K562 (cell line): Measurements from ENCODE around the gene CD48. TPM values are rescaled to one million over a fixed set of nuclear protein-coding genes. Genes with fewer than 3 reads are reported as not detected.
A peak's percentile ranks its signal among the peaks of the same experiment; 100 is the strongest.

Source experiments
- ATAC-seq: fragments of 200-7000 bp; cut with Tn5 transposase; 3 replicates; pipeline ENCODE4 v1.9.1; 2020; ENCODE audit warnings: moderate library complexity
- BruUV-seq: library from RNA; stranded (reverse); fragments of 400-500 nt; replicated peaks from 2 replicates; lab custom pipeline; 2021; lab: Mats Ljungman, UMichigan
- CTCF ChIA-PET: fragments of 300-600 bp; formaldehyde crosslinking; extraction: SDS; loops from one replicate; lab custom pipeline; 2021; ENCODE audit warnings: low intra/inter-chr PET ratio; lab: Yijun Ruan, JAX
- POLR2A ChIA-PET: fragments of 300-600, 350-650 bp; sonication (Branson Sonifier 250); formaldehyde crosslinking; extraction: SDS; loops from one replicate; lab custom pipeline; 2021; ENCODE audit warnings: antibody characterized with exemption, inconsistent platforms; lab: Yijun Ruan, JAX
- DNase-seq, 4 experiments: peaks; one replicate each; pipeline versions ENCODE4 v3.0.0 to v3.0.0-alpha.2; 2011 to 2018; ENCODE audit warnings: low spot score in 3 of 4, mixed read lengths in 3 of 4; ENCODE audit errors: extremely low read depth in 1 of 4
- FAIRE-seq: peaks from 2 replicates; lab custom pipeline; 2011; peaks lifted over from hg19 to GRCh38; lab: Jason Lieb, UNC
- H2AFZ ChIP-seq: 2 replicates; pipeline ENCODE4 v1.6.0; 2011; ENCODE audit warnings: low read depth, low read length, control low read depth, inconsistent platforms
- H3K27ac ChIP-seq: fragments of 200-600 bp; 3 replicates; pipeline ENCODE4 v1.8.0; 2011; ENCODE audit warnings: low read depth, mild to moderate bottlenecking, control low read depth, inconsistent platforms, low read length, moderate library complexity, mixed read lengths; ENCODE audit errors: extremely low read depth
- H3K27me3 ChIP-seq, 2 experiments: fragments of 300-600 bp in 1 of 2; 2 replicates in 1 of 2; 3 replicates in 1 of 2; pipeline versions ENCODE4 v1.6.0 to v1.8.0; 2011; ENCODE audit warnings: inconsistent platforms in 2 of 2, low read length in 2 of 2, mild to moderate bottlenecking in 1 of 2, mixed read lengths in 1 of 2, moderate library complexity in 1 of 2; ENCODE audit not compliant: control insufficient read depth in 2 of 2, insufficient read depth in 2 of 2
- H3K36me3 ChIP-seq: fragments of 300-600 bp; 3 replicates; pipeline ENCODE4 v1.8.0; 2011; ENCODE audit warnings: mild to moderate bottlenecking, low read length, inconsistent platforms; ENCODE audit not compliant: control insufficient read depth, insufficient read depth
- H3K4me1 ChIP-seq, 2 experiments: fragments of 200-600 bp in 1 of 2; replicated peaks in 1 of 2; 2 replicates in 1 of 2; 3 replicates in 1 of 2; pipeline versions ENCODE4 v1.5.1 to v1.8.0; 2011; ENCODE audit warnings: inconsistent platforms in 2 of 2, low read length in 2 of 2, mild to moderate bottlenecking in 1 of 2, mixed read lengths in 1 of 2, moderate library complexity in 1 of 2; ENCODE audit not compliant: control insufficient read depth in 2 of 2, insufficient read depth in 2 of 2
- H3K4me2 ChIP-seq: 2 replicates; pipeline ENCODE4 v1.6.1; 2011; ENCODE audit warnings: low read length, control low read depth, inconsistent platforms, mixed read lengths; ENCODE audit not compliant: insufficient read depth
- H3K4me3 ChIP-seq: fragments of 200-600 bp; sonication (generic), shearing (Covaris generic); 2 replicates; pipeline ENCODE4 v1.5.1; 2016; ENCODE audit warnings: control low read depth, inconsistent platforms
- H3K79me2 ChIP-seq: fragments of 200-600 bp; 3 replicates; pipeline ENCODE4 v1.8.0; 2011; ENCODE audit warnings: low read length, inconsistent platforms; ENCODE audit not compliant: control insufficient read depth, insufficient read depth
- H3K9ac ChIP-seq, 2 experiments: 2 replicates each; pipeline versions ENCODE4 v1.6.0 to v1.6.1; 2011; ENCODE audit warnings: low read depth in 2 of 2, low read length in 2 of 2, control low read depth in 1 of 2, inconsistent platforms in 1 of 2, mild to moderate bottlenecking in 1 of 2, mixed read lengths in 1 of 2; ENCODE audit not compliant: insufficient read depth in 1 of 2
- H3K9me1 ChIP-seq: one replicate; pipeline ENCODE4 v1.6.0; 2011; ENCODE audit warnings: inconsistent platforms, mild to moderate bottlenecking, low read length, moderate library complexity; ENCODE audit not compliant: control insufficient read depth, insufficient read depth
- H3K9me3 ChIP-seq: replicated peaks from 2 replicates; pipeline ENCODE4 v1.5.1; 2011; ENCODE audit warnings: low read depth, low read length, inconsistent platforms; ENCODE audit not compliant: control insufficient read depth, insufficient read depth
- H4K20me1 ChIP-seq: replicated peaks from 2 replicates; pipeline ENCODE4 v1.6.1; 2011; ENCODE audit warnings: low read length, inconsistent platforms, mixed read lengths; ENCODE audit not compliant: control insufficient read depth, insufficient read depth
- CBX1 ChIP-seq: sonication (generic); IDR thresholded peaks from 2 replicates; pipeline ENCODE4 v1.6.1; 2016; ENCODE audit warnings: antibody characterized with exemption, low read depth, mild to moderate bottlenecking
- CTBP1 ChIP-seq: fragments of 450-650 bp; IDR thresholded peaks from 2 replicates; pipeline ENCODE4 v1.6.1; 2016; ENCODE audit warnings: borderline replicate concordance
- CXXC5 ChIP-seq: fragments of 250-450 bp; sonication (Bioruptor Pico); IDR thresholded peaks from 2 replicates; pipeline ENCODE4 v1.8.0; 2022; ENCODE audit warnings: inconsistent platforms, mild to moderate bottlenecking, moderate library complexity
- NR3C1 ChIP-seq: sonication (generic); formaldehyde crosslinking; IDR thresholded peaks from 2 replicates; pipeline ENCODE4 v1.8.1; 2022; ENCODE audit warnings: missing genetic modification reagents
- RCOR1 ChIP-seq, 2 experiments: IDR thresholded peaks; 2 replicates each; pipeline ENCODE4 v1.6.1; 2012; ENCODE audit warnings: low read depth in 2 of 2, low read length in 2 of 2, borderline replicate concordance in 1 of 2, improper control_type of control experiment in 1 of 2
- ZNF263 ChIP-seq: sonication (generic); formaldehyde crosslinking; IDR thresholded peaks from 2 replicates; pipeline ENCODE4 v1.8.0; 2022; ENCODE audit warnings: mild to moderate bottlenecking, missing genetic modification reagents, borderline replicate concordance
- WGBS: fragments of 100-300 bp; shearing (Covaris generic); methylation state at CpG from one replicate; pipeline ENCODE4 v1.1.6; 2016; ENCODE audit warnings: low coverage, mixed read lengths; ENCODE audit not compliant: insufficient coverage; ENCODE audit errors: missing lambda C conversion rate; 5-methylcytosine and 5-hydroxymethylcytosine counted together
- in situ Hi-C: fragments of 300-500 bp; cut with MboI; formaldehyde crosslinking; loops from 4 replicates; pipeline ENCODE4 v1.15.0; 2018; ENCODE audit warnings: inconsistent platforms, mixed read lengths
- intact Hi-C: fragments of 100-400 bp; cut with micrococcal nuclease; formaldehyde crosslinking; loops from 2 replicates; pipeline ENCODE4 v1.14.2; 2022
- polyA plus RNA-seq, 8 experiments: library from polyadenylated mRNA; depleted of rRNA in 4 of 8; stranded (reverse) in 5 of 8; unstranded in 3 of 8; fragments of >200 nt; fragmentation: Nextera tagmentation in 2 of 8; fragmentation: Illumina TruSeq in 1 of 8; extraction: Ambion mirVana in 2 of 8; extraction: Trizol in 1 of 8; gene quantifications; 2 replicates each; pipeline versions ENCODE4 v1.2.1 to v1.2.3, GENCODE V29; 2011 to 2014; ENCODE audit warnings: inconsistent platforms in 1 of 8, missing spikeins in 1 of 8
- total RNA-seq, 7 experiments: library from RNA; depleted of rRNA in 6 of 7; stranded (reverse); fragments of >200 nt in 6 of 7; fragmentation: Illumina TruSeq in 2 of 7; extraction: Trizol in 2 of 7; gene quantifications; 2 replicates each; pipeline versions ENCODE4 v1.2.1 to v1.2.3, GENCODE V29; 2011 to 2021; ENCODE audit warnings: low replicate concordance in 1 of 7
- TF ChIP-seq, protein P1 (sequence below): fragments of 250-450 bp; sonication (Bioruptor Pico); IDR thresholded peaks from 2 replicates; pipeline ENCODE4 v1.5.0; 2021; ENCODE audit warnings: mild to moderate bottlenecking, borderline replicate concordance
- TF ChIP-seq, protein P2 (sequence below): sonication (generic); formaldehyde crosslinking; IDR thresholded peaks from 2 replicates; pipeline ENCODE4 v1.8.1; 2023; ENCODE audit warnings: mild to moderate bottlenecking, missing genetic modification reagents
- TF ChIP-seq, protein P3 (sequence below): sonication (generic); formaldehyde crosslinking; IDR thresholded peaks from 2 replicates; pipeline ENCODE4 v1.8.0; 2022; ENCODE audit warnings: missing genetic modification reagents, mild to moderate bottlenecking, moderate library complexity, borderline replicate concordance

The CD48 gene
- total and polyA plus RNA-seq, 9 of the 15 experiments (the other 6 are each of a cell fraction or from before 2014, with no cell fraction given) = 0.10 to 0.42 (median 0.29) TPM; not detected in 3

DNA sequence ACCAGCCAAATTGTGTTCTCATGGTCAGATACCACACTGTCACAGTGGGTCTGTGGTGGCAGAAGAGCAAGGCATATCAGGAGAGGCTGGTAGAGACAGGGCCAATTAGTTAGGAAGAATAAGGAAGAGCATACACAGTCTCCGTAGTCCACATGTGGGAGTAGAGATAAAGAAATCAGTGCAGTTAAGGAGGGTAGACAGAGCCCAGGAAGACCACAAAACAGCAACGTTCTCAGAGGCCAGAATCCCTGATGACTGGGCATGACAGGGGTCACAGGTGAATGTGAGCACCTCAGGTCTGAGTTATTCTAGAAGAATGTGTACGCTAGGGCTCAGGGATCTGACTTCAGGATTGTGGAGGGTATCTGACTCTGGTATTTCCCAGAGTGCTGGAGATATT is 31.7 kb downstream of the CD48 start (continued):
- TF ChIP-seq, protein P1, sequence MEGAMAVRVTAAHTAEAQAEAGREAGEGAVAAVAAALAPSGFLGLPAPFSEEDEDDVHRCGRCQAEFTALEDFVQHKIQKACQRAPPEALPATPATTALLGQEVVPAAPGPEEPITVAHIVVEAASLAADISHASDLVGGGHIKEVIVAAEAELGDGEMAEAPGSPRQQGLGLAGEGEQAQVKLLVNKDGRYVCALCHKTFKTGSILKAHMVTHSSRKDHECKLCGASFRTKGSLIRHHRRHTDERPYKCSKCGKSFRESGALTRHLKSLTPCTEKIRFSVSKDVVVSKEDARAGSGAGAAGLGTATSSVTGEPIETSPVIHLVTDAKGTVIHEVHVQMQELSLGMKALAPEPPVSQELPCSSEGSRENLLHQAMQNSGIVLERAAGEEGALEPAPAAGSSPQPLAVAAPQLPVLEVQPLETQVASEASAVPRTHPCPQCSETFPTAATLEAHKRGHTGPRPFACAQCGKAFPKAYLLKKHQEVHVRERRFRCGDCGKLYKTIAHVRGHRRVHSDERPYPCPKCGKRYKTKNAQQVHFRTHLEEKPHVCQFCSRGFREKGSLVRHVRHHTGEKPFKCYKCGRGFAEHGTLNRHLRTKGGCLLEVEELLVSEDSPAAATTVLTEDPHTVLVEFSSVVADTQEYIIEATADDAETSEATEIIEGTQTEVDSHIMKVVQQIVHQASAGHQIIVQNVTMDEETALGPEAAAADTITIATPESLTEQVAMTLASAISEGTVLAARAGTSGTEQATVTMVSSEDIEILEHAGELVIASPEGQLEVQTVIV (CRISPR knock-in tag) = no peak
- peak; percentile 46 for TF ChIP-seq CXXC5 (CRISPR knock-in tag)
- TF ChIP-seq, protein P2, sequence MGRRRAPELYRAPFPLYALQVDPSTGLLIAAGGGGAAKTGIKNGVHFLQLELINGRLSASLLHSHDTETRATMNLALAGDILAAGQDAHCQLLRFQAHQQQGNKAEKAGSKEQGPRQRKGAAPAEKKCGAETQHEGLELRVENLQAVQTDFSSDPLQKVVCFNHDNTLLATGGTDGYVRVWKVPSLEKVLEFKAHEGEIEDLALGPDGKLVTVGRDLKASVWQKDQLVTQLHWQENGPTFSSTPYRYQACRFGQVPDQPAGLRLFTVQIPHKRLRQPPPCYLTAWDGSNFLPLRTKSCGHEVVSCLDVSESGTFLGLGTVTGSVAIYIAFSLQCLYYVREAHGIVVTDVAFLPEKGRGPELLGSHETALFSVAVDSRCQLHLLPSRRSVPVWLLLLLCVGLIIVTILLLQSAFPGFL (CRISPR knock-in tag) = no peak
- peak; percentile 38 to 90; a peak in 3 of 4 replicates for TF ChIP-seq RCOR1 (IDR thresholded peaks at IDR 0.05; ENCODE audit: borderline replicate concordance in 1 of 2, low read depth in 2 of 2, low read length in 2 of 2)

DNA sequence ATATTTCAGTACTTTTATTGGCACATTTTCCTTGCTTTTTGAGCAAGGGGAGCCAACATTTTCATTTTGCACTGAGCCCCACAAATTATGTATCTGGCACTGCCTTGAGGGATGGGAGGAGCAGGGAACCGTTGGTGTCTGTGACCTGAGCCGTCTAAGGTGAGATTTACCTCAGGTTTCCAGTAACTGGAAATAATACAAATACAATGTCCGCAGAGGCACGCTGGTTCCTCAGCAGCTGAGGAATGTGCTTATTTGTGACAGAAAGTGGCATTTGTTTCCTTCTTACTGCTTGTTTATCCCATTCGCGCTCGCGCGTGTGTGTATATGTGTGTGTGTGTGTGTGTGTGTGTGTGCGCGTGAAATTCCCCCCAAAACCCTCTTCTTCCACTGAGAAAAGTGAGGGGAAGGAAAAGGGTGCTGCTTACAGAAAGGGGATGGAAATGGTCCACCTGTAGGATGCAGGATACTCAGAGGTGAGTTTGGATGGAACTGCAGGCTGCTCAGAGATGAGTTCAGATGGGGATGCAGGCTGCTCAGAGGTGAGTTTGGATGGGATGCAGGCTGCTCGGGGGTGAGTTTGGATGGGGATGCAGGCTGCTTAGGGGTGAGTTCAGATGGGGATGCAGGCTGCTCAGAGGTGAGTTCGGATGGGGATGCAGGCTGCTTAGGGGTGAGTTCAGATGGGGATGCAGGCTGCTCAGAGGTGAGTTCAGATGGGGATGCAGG is 34.6 kb downstream of the CD48 start:
- ChIA-PET POLR2A (no interaction called here), CTCF (interaction anchor here (0.6 to 2.3 kb wide), 4 partner anchors 137 to 1360 kb away, joined by 3 to 9 read pairs (median 4); no protein-coding TSS in a partner anchor)
- H3K9me3 ChIP-seq = no peaks in the 10 kb centered on the region
- peaks cover 4 to 15% of the 10 kb centered on the region in 2 experiments for H3K4me1 ChIP-seq
- H2AFZ ChIP-seq = no peak overlapping the region
- H3K36me3 ChIP-seq = no peaks in the 10 kb centered on the region
- no peak overlapping the region for H3K27ac ChIP-seq
- no peak for FAIRE-seq
- no peak overlapping the region for H3K4me2 ChIP-seq
- no peak for ATAC-seq
- WGBS = 65% methylated on average over 13 of the region's 13 CpGs
- BruUV-seq = no TSS peak
- no peak for DNase-seq
- TF ChIP-seq CTBP1 (peak; percentile 42; the same call in 1 of the 2 replicates), NR3C1 (CRISPR knock-in tag) (no peak), CBX1 (no peak), ZNF263 (no peak)
- TF ChIP-seq, protein P3, sequence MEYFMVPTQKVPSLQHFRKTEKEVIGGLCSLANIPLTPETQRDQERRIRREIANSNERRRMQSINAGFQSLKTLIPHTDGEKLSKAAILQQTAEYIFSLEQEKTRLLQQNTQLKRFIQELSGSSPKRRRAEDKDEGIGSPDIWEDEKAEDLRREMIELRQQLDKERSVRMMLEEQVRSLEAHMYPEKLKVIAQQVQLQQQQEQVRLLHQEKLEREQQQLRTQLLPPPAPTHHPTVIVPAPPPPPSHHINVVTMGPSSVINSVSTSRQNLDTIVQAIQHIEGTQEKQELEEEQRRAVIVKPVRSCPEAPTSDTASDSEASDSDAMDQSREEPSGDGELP = no peak
- H3K27me3 ChIP-seq = no peaks in the 10 kb centered on the region; a peak in 1 of 5 replicates
- in situ Hi-C loops (no loop called here), intact Hi-C loops (no loop called here)
- H3K4me3 ChIP-seq = no peak overlapping the region
- H3K9ac ChIP-seq = no peak overlapping the region
- H3K9me1 ChIP-seq = no peaks in the 10 kb centered on the region
- peaks cover 5% of the 10 kb centered on the region; the same call in 1 of the 2 replicates for H4K20me1 ChIP-seq
- H3K79me2 ChIP-seq = no peaks in the 10 kb centered on the region
